Cardiac muscle cell (in vitro differentiated cells and primary cell): ENCODE results near the gene UNC93B1. TPM values are rescaled to one million over a fixed set of nuclear protein-coding genes. Genes with fewer than 3 reads are reported as not detected.

Experiments
- DNase-seq, 2 donors: peaks; one replicate each; pipeline versions ENCODE4 v3.0.0 to v3.0.0-alpha.2; 2010 to 2017; ENCODE audit warnings: low read depth in 1 of 2, low spot score in 1 of 2
- H3K27ac ChIP-seq: fragments of 200-600 bp; sonication (generic); 2 replicates; pipeline ENCODE4 v1.5.1; 2016
- H3K27me3 ChIP-seq: fragments of 200-600 bp; sonication (generic); 2 replicates; pipeline ENCODE4 v1.6.0; 2016; ENCODE audit warnings: control low read depth
- H3K36me3 ChIP-seq: fragments of 200-600 bp; sonication (generic); 2 replicates; pipeline ENCODE4 v1.5.1; 2016; ENCODE audit warnings: control low read depth
- H3K4me1 ChIP-seq: fragments of 200-600 bp; sonication (generic); 2 replicates; pipeline ENCODE4 v1.8.1; 2017; ENCODE audit warnings: low read depth, mild to moderate bottlenecking, mixed run types
- H3K4me3 ChIP-seq: fragments of 200-600 bp; sonication (generic); 2 replicates; pipeline ENCODE4 v1.5.1; 2016; ENCODE audit warnings: mild to moderate bottlenecking
- H3K9me3 ChIP-seq: fragments of 200-600 bp; sonication (generic); 2 replicates; pipeline ENCODE4 v1.5.1; 2017; ENCODE audit warnings: low read depth, mild to moderate bottlenecking, control low read depth
- polyA plus RNA-seq: library from polyadenylated mRNA; unstranded; fragments of >200 nt; fragmentation: Nextera tagmentation; extraction: Ambion mirVana; gene quantifications from 2 replicates; pipeline ENCODE4 v1.2.1, GENCODE V29; 2016
- total RNA-seq: library from RNA; depleted of rRNA; stranded (reverse); fragments of >200 nt; gene quantifications from 2 replicates; pipeline ENCODE4 v1.2.3, GENCODE V29; 2016
- TF ChIP-seq, protein P1 (sequence below): IDR thresholded peaks from 2 replicates; pipeline ENCODE4 v1.5.1; 2012; ENCODE audit warnings: low read depth, mild to moderate bottlenecking, low read length

Gene UNC93B1
- total and polyA plus RNA-seq, 2 experiments from 2014 or later = 13.2 to 24.0 TPM

DNA sequence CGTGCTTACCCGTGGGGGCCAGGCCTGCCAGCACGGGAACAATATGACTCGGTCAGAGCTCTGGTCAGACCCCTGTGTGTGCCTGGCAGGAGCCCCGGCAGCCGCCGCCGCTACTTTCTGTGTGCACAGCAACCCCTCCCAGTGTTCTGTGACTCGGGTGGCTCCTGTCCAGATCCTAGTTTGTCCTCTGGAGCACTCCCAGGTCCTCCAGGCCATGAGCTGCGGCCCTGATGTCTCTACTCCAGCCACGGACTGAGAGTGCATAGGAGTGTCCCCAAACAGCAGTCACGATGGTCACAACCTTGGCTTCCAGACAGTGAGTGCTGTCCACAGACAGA is 29.8 kb upstream of the UNC93B1 start:
- H3K4me1 ChIP-seq = peaks cover 8% of the 10 kb centered on the region
- no peak for DNase-seq
- H3K27ac ChIP-seq = no peak overlapping the region
- no peaks in the 10 kb centered on the region for H3K27me3 ChIP-seq
- no peaks in the 10 kb centered on the region for H3K9me3 ChIP-seq
- no peak overlapping the region for H3K4me3 ChIP-seq
- H3K36me3 ChIP-seq = peaks cover 7% of the 10 kb centered on the region
- TF ChIP-seq, protein P1, sequence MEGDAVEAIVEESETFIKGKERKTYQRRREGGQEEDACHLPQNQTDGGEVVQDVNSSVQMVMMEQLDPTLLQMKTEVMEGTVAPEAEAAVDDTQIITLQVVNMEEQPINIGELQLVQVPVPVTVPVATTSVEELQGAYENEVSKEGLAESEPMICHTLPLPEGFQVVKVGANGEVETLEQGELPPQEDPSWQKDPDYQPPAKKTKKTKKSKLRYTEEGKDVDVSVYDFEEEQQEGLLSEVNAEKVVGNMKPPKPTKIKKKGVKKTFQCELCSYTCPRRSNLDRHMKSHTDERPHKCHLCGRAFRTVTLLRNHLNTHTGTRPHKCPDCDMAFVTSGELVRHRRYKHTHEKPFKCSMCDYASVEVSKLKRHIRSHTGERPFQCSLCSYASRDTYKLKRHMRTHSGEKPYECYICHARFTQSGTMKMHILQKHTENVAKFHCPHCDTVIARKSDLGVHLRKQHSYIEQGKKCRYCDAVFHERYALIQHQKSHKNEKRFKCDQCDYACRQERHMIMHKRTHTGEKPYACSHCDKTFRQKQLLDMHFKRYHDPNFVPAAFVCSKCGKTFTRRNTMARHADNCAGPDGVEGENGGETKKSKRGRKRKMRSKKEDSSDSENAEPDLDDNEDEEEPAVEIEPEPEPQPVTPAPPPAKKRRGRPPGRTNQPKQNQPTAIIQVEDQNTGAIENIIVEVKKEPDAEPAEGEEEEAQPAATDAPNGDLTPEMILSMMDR = no peak

- H3K9me3 ChIP-seq = no peaks in the 10 kb centered on the region
- no peak overlapping the region for H3K27ac ChIP-seq
- H3K4me1 ChIP-seq = peaks cover 3% of the 10 kb centered on the region
- no peaks in the 10 kb centered on the region for H3K27me3 ChIP-seq
- no peak for DNase-seq
- TF ChIP-seq, protein P1 = no peak
- peaks cover 7% of the 10 kb centered on the region for H3K36me3 ChIP-seq
- H3K4me3 ChIP-seq = no peak overlapping the region
Observed at GRCh38 chr11:68032997-68033707, 29.3 kb upstream of the UNC93B1 start.

DNA sequence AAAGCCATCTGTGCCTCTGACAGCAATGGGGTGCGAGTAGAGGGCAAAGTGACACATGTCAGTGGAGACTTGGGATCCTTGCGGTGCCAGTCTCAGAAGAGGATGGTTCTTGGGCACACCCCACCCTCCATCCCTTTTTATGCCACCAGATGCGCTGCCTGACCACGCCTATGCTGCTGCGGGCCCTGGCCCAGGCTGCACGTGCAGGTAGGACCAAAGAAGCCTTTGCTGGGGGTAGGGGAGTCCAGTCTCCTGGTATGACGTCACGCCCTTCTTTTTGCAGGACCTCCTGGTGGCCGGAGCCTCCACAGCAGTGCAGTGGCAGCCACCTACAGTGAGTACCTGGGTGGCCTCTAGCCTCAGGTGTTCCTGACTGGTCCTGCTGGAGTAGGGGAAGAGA is 28.1 kb upstream of the UNC93B1 start:
- Histone ChIP-seq H3K27me3 (no peaks in the 10 kb centered on the region), H3K4me3 (no peak overlapping the region), H3K4me1 (no peaks in the 10 kb centered on the region), H3K9me3 (no peaks in the 10 kb centered on the region), H3K36me3 (peaks cover 7% of the 10 kb centered on the region), H3K27ac (no peak overlapping the region)
- TF ChIP-seq, protein P1 = no peak
- no peak for DNase-seq

DNA sequence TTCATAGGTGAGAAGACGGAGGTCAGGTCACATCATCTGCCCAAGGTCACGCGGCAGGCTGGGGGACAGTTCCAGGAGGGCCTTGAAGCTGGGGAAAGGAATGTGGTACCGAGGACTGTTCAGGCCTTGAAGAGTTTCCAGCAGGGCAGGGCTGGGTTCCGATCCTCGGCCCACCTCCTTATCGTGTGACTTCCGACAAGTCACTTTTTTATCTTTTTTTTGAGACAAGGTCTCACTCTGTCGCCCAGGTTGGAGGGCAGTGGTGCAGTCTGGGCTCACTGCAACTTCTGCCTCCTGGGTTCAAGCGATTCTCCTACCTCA is 27.2 kb upstream of the UNC93B1 start:
- no peak for DNase-seq
- Histone ChIP-seq H3K36me3 (peaks cover 7% of the 10 kb centered on the region), H3K9me3 (no peaks in the 10 kb centered on the region), H3K4me3 (peak overlapping the region; percentile 48), H3K27me3 (no peaks in the 10 kb centered on the region), H3K27ac (peak overlapping the region; percentile 86), H3K4me1 (no peaks in the 10 kb centered on the region)
- TF ChIP-seq, protein P1 = no peak

DNA sequence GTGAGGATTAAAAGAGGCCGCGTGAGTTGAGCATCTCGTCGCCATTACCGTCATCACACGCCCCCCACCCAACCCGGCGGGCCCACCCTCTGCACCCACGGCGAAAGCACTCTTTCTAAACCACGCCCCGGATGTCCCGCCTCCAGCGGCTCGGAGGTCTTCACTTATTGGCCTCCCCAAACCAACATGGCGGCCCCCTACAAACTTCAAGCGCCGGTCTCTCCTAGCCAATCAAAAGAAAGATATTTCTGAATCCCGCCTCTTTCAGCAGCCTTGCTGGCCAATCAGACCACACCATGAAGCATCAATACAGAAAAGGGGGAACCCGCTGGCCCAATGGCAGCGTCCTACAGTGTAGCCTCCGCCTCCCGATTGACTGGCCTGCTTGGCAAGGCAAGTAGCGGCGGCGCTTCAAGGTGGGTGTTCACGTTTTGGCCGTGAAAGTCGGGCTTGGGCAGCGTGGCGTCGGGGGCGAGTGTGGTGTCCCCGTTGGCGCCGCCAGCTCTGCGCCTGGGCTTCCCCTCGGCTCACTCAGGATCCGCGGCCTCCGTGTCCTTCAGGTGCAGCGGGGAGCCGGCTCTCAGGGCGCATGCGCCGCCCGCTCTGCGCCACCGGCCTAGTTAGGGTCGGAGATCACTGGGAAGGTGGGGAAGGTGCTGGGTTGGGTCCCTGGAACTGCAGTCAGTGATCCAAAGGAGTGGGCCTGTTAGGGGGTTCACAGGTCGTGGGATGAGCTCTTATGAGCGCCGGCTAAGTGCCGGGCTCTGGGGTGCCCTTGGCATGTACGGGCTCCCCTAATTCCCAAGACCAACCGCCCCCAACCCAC is 26.6 kb upstream of the UNC93B1 start, which contains the start of gene NDUFS8:
Gene NDUFS8 (plus strand): TSS at position 364 of the 826 bp plus-strand sequence. CDS start 1,471 bp downstream, outside the sequence.
- Histone ChIP-seq H3K27me3 (no peaks in the 10 kb centered on the region), H3K27ac (peak within 1 kb of the TSS; percentile 86), H3K9me3 (no peaks in the 10 kb centered on the region), H3K4me3 (peak within 1 kb of the TSS; percentile 48), H3K4me1 (no peaks in the 10 kb centered on the region), H3K36me3 (peaks cover 7% of the 10 kb centered on the region)
- TF ChIP-seq, protein P1 = no peak
- peak; percentile 98 to 99 for DNase-seq
